Large intestine (tissue), 3 donors: ENCODE data around the gene CD38. TPM values are rescaled to one million over a fixed set of nuclear protein-coding genes. Genes with fewer than 3 reads are reported as not detected.

Experiments used
- DNase-seq, 2 donors: peaks; one replicate each; pipeline versions ENCODE4 v3.0.0 to v3.0.0-alpha.2; 2013
- H3K27ac ChIP-seq: one replicate; pipeline ENCODE4 v1.5.1; 2013; ENCODE audit warnings: low read length
- H3K27me3 ChIP-seq: 2 replicates; pipeline ENCODE4 v1.6.1; 2013; ENCODE audit warnings: low read length; ENCODE audit not compliant: control insufficient read depth, insufficient read depth
- H3K36me3 ChIP-seq: 2 replicates; pipeline ENCODE4 v1.6.1; 2013; ENCODE audit warnings: low read length; ENCODE audit not compliant: control insufficient read depth, insufficient read depth
- H3K4me1 ChIP-seq: one replicate; pipeline ENCODE4 v1.6.1; 2013; ENCODE audit warnings: low read length; ENCODE audit not compliant: control insufficient read depth, insufficient read depth
- H3K4me3 ChIP-seq: one replicate; pipeline ENCODE4 v1.5.1; 2013; ENCODE audit warnings: low read length
- H3K9me3 ChIP-seq: one replicate; pipeline ENCODE4 v1.6.1; 2013; ENCODE audit warnings: mild to moderate bottlenecking, low read depth, low read length, moderate library complexity; ENCODE audit not compliant: control insufficient read depth
- WGBS: methylation state at CpG from one replicate; pipeline ENCODE4 v1.1.5; 2013; ENCODE audit warnings: low lambda C conversion rate; ENCODE audit not compliant: insufficient coverage; 5-methylcytosine and 5-hydroxymethylcytosine counted together
- polyA plus RNA-seq: library from polyadenylated mRNA; unstranded; fragments of 120-200 nt; gene quantifications from one replicate; pipeline ENCODE4 v1.2.1, GENCODE V29; 2013

CD38 gene
- polyA plus RNA-seq, 1 donor: 4.6 TPM

DNA sequence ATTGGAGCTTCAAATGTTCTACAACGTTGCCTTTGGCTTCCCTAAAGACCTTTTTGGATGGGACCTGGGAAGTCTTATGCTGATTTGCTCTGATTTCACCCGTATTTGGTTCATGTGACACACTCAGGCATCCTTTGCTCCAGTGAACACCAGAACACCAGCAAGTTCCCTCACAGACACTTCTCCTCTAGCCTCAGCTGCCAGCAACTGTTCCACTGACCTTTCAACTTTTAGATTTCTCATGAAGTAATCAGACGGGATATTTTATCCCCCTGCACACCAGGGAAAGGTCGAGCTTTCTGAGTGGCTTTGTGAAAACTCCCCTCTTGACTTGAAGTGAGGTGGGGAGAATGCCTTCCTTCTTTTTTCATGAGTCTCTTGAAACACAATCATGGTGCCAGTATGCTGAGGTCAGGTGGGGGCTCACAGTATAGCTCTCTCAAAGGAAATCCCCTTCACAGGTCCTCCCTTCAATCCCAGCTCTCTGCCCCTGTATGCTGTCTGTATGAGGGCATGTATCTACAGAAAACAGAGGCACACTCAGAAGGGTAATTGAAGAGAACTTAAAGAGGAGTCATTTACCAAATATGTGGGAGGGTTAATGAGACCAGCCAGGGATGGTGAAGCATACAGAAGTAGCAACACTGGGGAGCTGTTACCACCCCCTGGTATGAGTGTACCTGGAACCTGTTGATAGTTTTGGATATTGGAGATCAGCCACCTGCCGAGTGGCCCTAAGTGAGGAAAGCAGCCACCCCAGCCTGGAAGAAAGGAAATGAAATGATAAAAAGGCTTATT lies 97.7 kb downstream of the CD38 start:
- Histone ChIP-seq H3K27me3 (no peaks in the 10 kb centered on the region), H3K27ac (no peak overlapping the region), H3K4me1 (no peaks in the 10 kb centered on the region), H3K9me3 (no peaks in the 10 kb centered on the region), H3K36me3 (no peaks in the 10 kb centered on the region), H3K4me3 (no peak overlapping the region)
- 100% methylated on average over 1 of the region's 5 CpGs for WGBS
- DNase-seq: no peak

DNA sequence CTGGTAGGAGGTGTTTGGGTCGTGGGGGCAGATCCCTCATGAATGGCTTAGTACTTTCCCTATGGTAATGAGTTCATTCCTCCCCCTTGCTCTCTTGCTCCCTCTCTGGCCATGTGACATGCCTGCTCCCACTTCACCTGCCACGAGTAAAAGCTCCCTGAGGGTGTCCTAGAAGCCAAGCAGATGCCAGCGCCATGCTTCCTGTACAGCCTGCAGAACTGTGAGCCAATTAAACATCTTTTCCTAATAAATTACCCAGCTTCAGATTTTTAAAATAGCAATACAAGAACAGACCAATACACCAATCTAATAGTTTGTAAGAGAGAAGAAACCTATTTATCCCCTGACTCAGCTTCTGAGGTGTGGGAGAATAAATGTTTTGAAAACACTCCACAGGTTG lies 99.9 kb downstream of the CD38 start:
- DNase-seq: no peak
- Histone ChIP-seq H3K27me3 (no peaks in the 10 kb centered on the region), H3K27ac (no peak overlapping the region), H3K36me3 (no peaks in the 10 kb centered on the region), H3K4me3 (no peak overlapping the region), H3K9me3 (no peaks in the 10 kb centered on the region), H3K4me1 (no peaks in the 10 kb centered on the region)
- WGBS: no CpG with 5 or more reads among the region's 3 CpGs

DNA sequence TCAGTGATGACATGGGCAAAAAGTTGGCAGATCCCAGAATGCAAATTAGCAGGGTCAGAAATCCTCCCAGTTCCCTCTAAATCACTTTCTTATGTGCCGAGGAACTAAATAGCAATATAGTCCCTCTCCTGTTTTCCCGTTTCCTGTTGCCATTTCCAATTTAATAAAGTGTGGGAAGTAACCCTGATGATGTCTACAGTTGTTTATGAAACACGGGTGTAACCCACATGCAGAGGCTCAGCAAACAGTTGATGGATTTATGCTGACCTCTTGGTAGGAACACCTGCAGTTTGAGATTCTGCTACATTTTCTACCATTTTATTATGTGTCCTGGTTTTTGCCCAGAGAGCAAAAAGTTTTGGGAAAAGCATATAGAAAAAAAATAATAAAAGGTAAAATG lies 103.7 kb downstream of the CD38 start:
- H3K27me3 ChIP-seq: peaks cover 5% of the 10 kb centered on the region
- H3K27ac ChIP-seq: no peak overlapping the region
- H3K4me1 ChIP-seq: no peaks in the 10 kb centered on the region
- H3K36me3 ChIP-seq: no peaks in the 10 kb centered on the region
- no peak for DNase-seq
- H3K4me3 ChIP-seq: no peak overlapping the region
- WGBS: no CpG with 5 or more reads among the region's 3 CpGs
- H3K9me3 ChIP-seq: no peaks in the 10 kb centered on the region

DNA sequence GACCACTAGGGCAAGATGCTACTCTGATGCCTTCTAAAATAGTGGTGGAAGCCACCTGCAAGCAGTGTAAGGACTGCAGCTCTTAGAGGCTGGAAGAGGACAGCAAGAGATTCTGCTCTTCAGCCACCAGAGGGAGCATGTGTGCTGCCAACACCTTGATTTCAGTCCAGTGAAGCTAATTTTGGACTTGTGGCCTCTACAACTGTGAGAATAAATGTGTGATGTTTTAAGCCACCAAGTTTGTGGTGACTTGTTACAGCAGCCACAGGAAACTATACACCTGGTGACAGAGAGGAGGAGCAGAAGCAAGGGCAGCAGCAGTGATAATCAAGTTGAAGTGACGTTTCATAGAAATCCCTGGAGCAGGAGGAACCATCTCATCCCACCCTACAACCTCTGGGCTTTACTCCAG lies 104.6 kb downstream of the CD38 start:
- WGBS: no CpG with 5 or more reads among the region's 1 CpG
- peak; percentile 43 to 44 for DNase-seq
- H3K27ac ChIP-seq: no peak overlapping the region
- no peak overlapping the region for H3K4me3 ChIP-seq
- no peaks in the 10 kb centered on the region for H3K9me3 ChIP-seq
- peaks cover 5% of the 10 kb centered on the region for H3K27me3 ChIP-seq
- H3K36me3 ChIP-seq: no peaks in the 10 kb centered on the region
- H3K4me1 ChIP-seq: no peaks in the 10 kb centered on the region

DNA sequence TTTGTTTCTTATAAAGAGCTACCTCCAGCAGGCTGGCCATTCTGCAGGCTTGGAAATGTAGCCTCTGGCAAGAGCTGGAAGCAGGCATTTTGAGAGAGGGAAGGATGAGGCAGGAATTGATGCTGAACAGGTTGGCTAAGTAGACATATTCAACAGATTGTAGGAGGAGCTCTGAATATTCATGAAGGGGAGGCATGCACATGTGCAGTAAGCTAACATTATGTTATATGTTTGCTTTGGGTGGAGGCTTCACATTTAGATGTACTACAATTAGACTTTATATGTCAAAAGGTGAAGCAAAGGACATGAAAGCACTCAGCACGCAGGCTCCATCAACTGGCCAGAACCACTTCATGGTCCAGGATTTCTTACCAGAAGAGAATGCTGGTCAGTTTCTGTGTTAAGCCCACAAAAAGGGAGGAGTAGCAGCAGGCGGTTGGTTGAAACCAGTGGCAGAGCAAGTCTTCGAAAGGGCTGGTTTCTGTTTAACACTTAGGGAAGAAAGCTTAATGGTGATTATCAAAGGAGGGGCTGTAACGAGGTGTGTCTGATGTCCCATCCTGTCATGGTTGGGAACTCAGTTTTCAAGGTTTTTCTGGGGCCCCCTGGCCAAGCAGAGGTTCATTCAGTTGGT lies 105.6 kb downstream of the CD38 start:
- DNase-seq: no peak
- Histone ChIP-seq H3K36me3 (no peaks in the 10 kb centered on the region), H3K4me1 (no peaks in the 10 kb centered on the region), H3K4me3 (no peak overlapping the region), H3K27me3 (peaks cover 5% of the 10 kb centered on the region), H3K27ac (no peak overlapping the region), H3K9me3 (no peaks in the 10 kb centered on the region)
- no CpG with 5 or more reads among the region's 4 CpGs for WGBS

DNA sequence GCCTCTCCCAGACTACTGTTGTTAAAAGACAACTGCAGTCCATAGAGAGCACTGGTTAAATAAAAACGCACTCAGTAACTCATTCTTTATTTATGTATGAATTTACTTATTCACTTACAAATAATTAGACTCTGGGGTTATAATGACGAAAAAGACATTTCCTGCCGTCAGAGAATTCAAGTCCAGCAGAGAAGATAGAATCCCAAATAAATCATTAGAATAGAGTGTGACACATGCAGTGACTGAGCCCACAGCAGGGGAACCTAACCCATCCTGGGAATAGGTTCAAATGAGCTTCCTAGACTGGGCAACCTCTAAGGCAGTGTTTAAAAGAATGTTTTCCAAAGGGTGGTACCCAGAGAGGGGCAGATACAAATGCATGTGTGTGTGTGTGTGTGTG lies 106.5 kb downstream of the CD38 start:
- H3K9me3 ChIP-seq: no peaks in the 10 kb centered on the region
- DNase-seq: no peak
- 42% methylated on average over 2 of the region's 3 CpGs for WGBS
- no peaks in the 10 kb centered on the region for H3K4me1 ChIP-seq
- H3K27ac ChIP-seq: no peak overlapping the region
- H3K27me3 ChIP-seq: peaks cover 5% of the 10 kb centered on the region
- H3K36me3 ChIP-seq: no peaks in the 10 kb centered on the region
- no peak overlapping the region for H3K4me3 ChIP-seq

DNA sequence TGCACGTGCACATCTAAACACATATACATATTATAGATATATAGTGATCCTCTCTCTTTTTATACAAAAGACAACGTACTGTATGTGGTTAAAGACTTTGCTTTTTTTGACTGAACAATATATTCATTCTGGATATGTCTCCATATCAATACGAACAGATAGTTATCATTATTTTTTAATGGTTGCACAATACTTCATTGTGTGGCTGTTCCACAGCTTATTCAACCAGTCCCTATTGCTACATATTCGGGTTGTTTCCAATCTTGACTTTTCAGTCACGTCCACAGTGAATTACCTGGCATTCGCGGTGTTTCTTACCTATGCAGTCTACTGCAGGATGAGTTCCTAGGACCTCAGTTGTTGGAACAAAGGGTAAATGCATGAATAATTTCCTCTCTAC lies 107.3 kb downstream of the CD38 start:
- no peak overlapping the region for H3K27ac ChIP-seq
- DNase-seq: no peak
- H3K9me3 ChIP-seq: no peaks in the 10 kb centered on the region
- no peaks in the 10 kb centered on the region for H3K36me3 ChIP-seq
- WGBS: 96% methylated on average over 3 of the region's 7 CpGs
- H3K4me3 ChIP-seq: no peak overlapping the region
- peaks cover 5% of the 10 kb centered on the region for H3K27me3 ChIP-seq
- no peaks in the 10 kb centered on the region for H3K4me1 ChIP-seq

DNA sequence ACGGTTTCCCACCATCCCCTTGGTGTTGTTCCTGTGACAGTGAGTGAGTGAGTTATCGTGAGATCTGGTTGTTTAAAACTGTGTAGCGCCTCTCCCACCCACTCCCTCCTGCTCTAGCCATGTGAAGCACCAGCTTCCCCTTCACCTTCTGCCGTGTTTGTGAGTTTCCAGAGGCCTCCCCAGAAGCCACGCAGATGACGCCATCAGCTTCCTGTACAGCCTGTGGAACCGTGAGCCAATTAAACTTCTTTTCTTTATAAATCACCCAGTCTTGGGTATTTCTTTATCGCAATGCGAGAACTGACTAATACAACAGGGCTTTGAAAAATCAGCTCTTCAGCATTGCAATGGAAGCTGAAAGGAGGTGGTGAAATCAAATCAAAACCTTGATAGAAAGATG lies 110.4 kb downstream of the CD38 start:
- no peaks in the 10 kb centered on the region for H3K9me3 ChIP-seq
- H3K27me3 ChIP-seq: peaks cover 5% of the 10 kb centered on the region
- no peaks in the 10 kb centered on the region for H3K36me3 ChIP-seq
- 100% methylated on average over 2 of the region's 9 CpGs for WGBS
- DNase-seq: no peak
- no peaks in the 10 kb centered on the region for H3K4me1 ChIP-seq
- no peak overlapping the region for H3K4me3 ChIP-seq
- H3K27ac ChIP-seq: no peak overlapping the region

DNA sequence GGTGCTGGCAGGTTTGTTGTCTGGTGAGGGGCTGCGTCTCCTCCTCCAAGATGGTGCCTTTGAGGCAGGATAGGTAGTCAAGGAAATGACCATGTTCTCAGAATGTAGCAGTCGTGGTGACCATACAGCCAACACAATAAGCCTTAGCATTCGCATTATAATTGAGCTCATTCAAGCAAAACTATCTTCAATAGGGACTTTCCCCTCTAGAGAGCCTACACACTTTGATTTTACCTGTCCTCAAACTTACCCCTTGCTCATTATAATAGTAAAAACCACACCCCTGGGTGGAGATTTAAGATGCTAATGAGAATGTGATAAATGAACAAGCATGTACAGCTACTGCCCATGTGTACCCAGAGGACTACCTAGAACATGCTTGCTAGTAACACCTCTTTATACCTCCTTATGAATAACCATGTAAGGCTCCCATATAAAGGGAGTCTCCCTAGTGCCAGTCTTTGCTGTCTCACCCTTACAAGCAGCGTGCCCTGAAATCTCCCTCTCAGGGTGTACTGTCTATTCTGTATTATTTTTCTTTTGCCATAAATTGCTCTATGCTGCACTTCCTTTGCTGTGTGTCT lies 112.2 kb downstream of the CD38 start:
- Histone ChIP-seq H3K4me3 (no peak overlapping the region), H3K9me3 (no peaks in the 10 kb centered on the region), H3K4me1 (no peaks in the 10 kb centered on the region), H3K27me3 (no peaks in the 10 kb centered on the region), H3K36me3 (no peaks in the 10 kb centered on the region), H3K27ac (no peak overlapping the region)
- no peak for DNase-seq
- WGBS: no CpG with 5 or more reads among the region's 4 CpGs

DNA sequence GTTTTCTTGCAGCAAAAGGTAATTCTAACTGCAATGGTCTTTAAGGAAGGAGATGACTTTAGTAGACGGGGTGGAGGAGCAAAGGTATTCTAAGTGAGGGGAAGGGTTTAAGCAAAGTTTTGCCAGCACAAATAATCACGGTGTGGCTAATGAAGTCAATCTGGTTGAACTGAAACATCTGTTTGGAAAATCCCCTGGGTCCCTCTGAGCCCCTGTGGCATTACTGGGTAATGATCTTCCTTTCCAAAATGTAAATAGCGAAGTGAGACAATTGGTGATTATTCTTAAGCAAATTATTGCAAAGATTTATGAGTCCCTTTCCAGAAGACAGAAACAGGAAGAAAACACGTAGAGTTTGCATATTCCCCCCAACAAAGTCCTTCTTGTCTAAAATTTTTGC lies 113.2 kb downstream of the CD38 start:
- WGBS: 77% methylated on average over 3 of the region's 4 CpGs

More for the DNA sequence above, 113.2 kb downstream of the CD38 start:
- no peak for DNase-seq
- H3K36me3 ChIP-seq: no peaks in the 10 kb centered on the region
- H3K9me3 ChIP-seq: no peaks in the 10 kb centered on the region
- H3K27ac ChIP-seq: no peak overlapping the region
- peaks cover 2% of the 10 kb centered on the region for H3K27me3 ChIP-seq
- no peak overlapping the region for H3K4me3 ChIP-seq
- H3K4me1 ChIP-seq: no peaks in the 10 kb centered on the region
